ENCODE data around the gene TMEM151B.
"Not testable (repeated sequence)": the region's sequence is repeated elsewhere in the genome, so short reads cannot be mapped to it uniquely, and the experiment has no call there.

Gene TMEM151B

GRCh38 chr6:44316481-44316880 is 46.2 kb downstream of the TMEM151B start:
- Histone ChIP-seq H3K27ac (ENCODE audit: low read depth, low read length) (no peak overlapping the region), H3K27me3 (ENCODE audit: insufficient read depth, low read length) (no peaks in the 10 kb centered on the region)

GRCh38 chr6:44317136-44317631 is 46.9 kb downstream of the TMEM151B start:
- WGBS (ENCODE audit: extremely low coverage, insufficient coverage, insufficient read length) = no CpG with 5 or more reads among the region's 9 CpGs

More at GRCh38 chr6:44316481-44316880, 46.2 kb downstream of the TMEM151B start:
- Histone ChIP-seq H3K79me1 (ENCODE audit: low read length) (peaks cover 5% of the 10 kb centered on the region), H2AFZ (ENCODE audit: insufficient read depth, low read length, poor library complexity) (no peak overlapping the region), H4K91ac (ENCODE audit: low read depth, low read length) (no peak overlapping the region), H2BK120ac (ENCODE audit: insufficient read depth, low read length, poor library complexity) (no peak overlapping the region), H3K4ac (ENCODE audit: low read depth, low read length) (no peak overlapping the region), H3K4me3 (ENCODE audit: low read depth, low read length) (no peak overlapping the region), H4K12ac (ENCODE audit: low read depth, low read length) (no peak overlapping the region), H3K9ac (ENCODE audit: low read length) (no peak overlapping the region), H3K9me3 (ENCODE audit: insufficient read depth, low read depth, low read length) (no peaks in the 10 kb centered on the region), H3K4me2 (ENCODE audit: low read length) (no peak overlapping the region), H3K23ac (ENCODE audit: low read length) (no peak overlapping the region), H2BK5ac (ENCODE audit: low read depth, low read length, poor library complexity) (no peak overlapping the region), H3K4me1 (ENCODE audit: control insufficient read depth in 1 of 2, insufficient read depth in 2 of 2, low read length in 2 of 2) (peaks cover 3 to 7% of the 10 kb centered on the region in 2 experiments), H3K18ac (ENCODE audit: low read length) (no peak overlapping the region), H2BK12ac (ENCODE audit: low read length) (no peak overlapping the region), H3K36me3 (ENCODE audit: control insufficient read depth in 1 of 2, insufficient read depth in 2 of 2, low read length in 2 of 2) (peaks cover 0 to under 1% of the 10 kb centered on the region in 2 experiments), H4K8ac (ENCODE audit: low read depth, low read length) (no peak overlapping the region), H2AK5ac (ENCODE audit: low read length) (no peak overlapping the region), H3K14ac (ENCODE audit: low read length) (no peak overlapping the region), H3K79me2 (ENCODE audit: control insufficient read depth, insufficient read depth, low read length, poor library complexity) (peaks cover 4% of the 10 kb centered on the region)
- no CpG with 5 or more reads among the region's 12 CpGs for WGBS (ENCODE audit: extremely low coverage, insufficient coverage, insufficient read length)
- DNase-seq = no peak

GRCh38 chr6:44321210-44321609 is 51.0 kb downstream of the TMEM151B start:
- Histone ChIP-seq H2BK5ac (ENCODE audit: low read depth, low read length, poor library complexity) (no peak overlapping the region), H3K18ac (ENCODE audit: low read length) (no peak overlapping the region), H2AK5ac (ENCODE audit: low read length) (no peak overlapping the region), H4K91ac (ENCODE audit: low read depth, low read length) (no peak overlapping the region), H3K79me1 (ENCODE audit: low read length) (no peaks in the 10 kb centered on the region), H3K9me3 (ENCODE audit: insufficient read depth, low read depth, low read length) (no peaks in the 10 kb centered on the region), H3K4ac (ENCODE audit: low read depth, low read length) (no peak overlapping the region), H3K4me1 (ENCODE audit: control insufficient read depth in 1 of 2, insufficient read depth in 2 of 2, low read length in 2 of 2) (no peaks in the 10 kb centered on the region), H3K23ac (ENCODE audit: low read length) (no peak overlapping the region), H3K4me3 (ENCODE audit: low read depth, low read length) (no peak overlapping the region), H3K9ac (ENCODE audit: low read length) (no peak overlapping the region), H3K79me2 (ENCODE audit: control insufficient read depth, insufficient read depth, low read length, poor library complexity) (no peaks in the 10 kb centered on the region), H2BK120ac (ENCODE audit: insufficient read depth, low read length, poor library complexity) (no peak overlapping the region), H3K14ac (ENCODE audit: low read length) (no peak overlapping the region), H4K8ac (ENCODE audit: low read depth, low read length) (no peak overlapping the region), H2AFZ (ENCODE audit: insufficient read depth, low read length, poor library complexity) (no peak overlapping the region), H2BK12ac (ENCODE audit: low read length) (no peak overlapping the region), H3K27ac (ENCODE audit: low read depth, low read length) (no peak overlapping the region), H4K12ac (ENCODE audit: low read depth, low read length) (no peak overlapping the region), H3K27me3 (ENCODE audit: insufficient read depth, low read length) (no peaks in the 10 kb centered on the region), H3K4me2 (ENCODE audit: low read length) (no peak overlapping the region), H3K36me3 (ENCODE audit: control insufficient read depth in 1 of 2, insufficient read depth in 2 of 2, low read length in 2 of 2) (no peaks in the 10 kb centered on the region)
- no peak for DNase-seq
- WGBS (ENCODE audit: extremely low coverage, insufficient coverage, insufficient read length) = no CpG with 5 or more reads among the region's 3 CpGs

More at GRCh38 chr6:44317136-44317631, 46.9 kb downstream of the TMEM151B start:
- H3K9me3 ChIP-seq (ENCODE audit: insufficient read depth, low read depth, low read length); H3K79me1 ChIP-seq (ENCODE audit: low read length); H2BK120ac ChIP-seq (ENCODE audit: insufficient read depth, low read length, poor library complexity); H3K14ac ChIP-seq (ENCODE audit: low read length); H2BK5ac ChIP-seq (ENCODE audit: low read depth, low read length, poor library complexity); H2AK5ac ChIP-seq (ENCODE audit: low read length); H3K18ac ChIP-seq (ENCODE audit: low read length); DNase-seq; H3K4me3 ChIP-seq (ENCODE audit: low read depth, low read length); H3K4me1 ChIP-seq (ENCODE audit: control insufficient read depth in 1 of 2, insufficient read depth in 2 of 2, low read length in 2 of 2); H3K36me3 ChIP-seq (ENCODE audit: control insufficient read depth in 1 of 2, insufficient read depth in 2 of 2, low read length in 2 of 2); H2AFZ ChIP-seq (ENCODE audit: insufficient read depth, low read length, poor library complexity); H3K27ac ChIP-seq (ENCODE audit: low read depth, low read length); H3K4me2 ChIP-seq (ENCODE audit: low read length); H4K12ac ChIP-seq (ENCODE audit: low read depth, low read length); H3K9ac ChIP-seq (ENCODE audit: low read length); H4K91ac ChIP-seq (ENCODE audit: low read depth, low read length); H2BK12ac ChIP-seq (ENCODE audit: low read length); H3K27me3 ChIP-seq (ENCODE audit: insufficient read depth, low read length); H3K23ac ChIP-seq (ENCODE audit: low read length); H4K8ac ChIP-seq (ENCODE audit: low read depth, low read length); H3K79me2 ChIP-seq (ENCODE audit: control insufficient read depth, insufficient read depth, low read length, poor library complexity); H3K4ac ChIP-seq (ENCODE audit: low read depth, low read length): not testable (repeated sequence)

GRCh38 chr6:44327096-44327495 is 56.8 kb downstream of the TMEM151B start:
- Histone ChIP-seq H2BK120ac (ENCODE audit: insufficient read depth, low read length, poor library complexity) (no peak overlapping the region), H3K9ac (ENCODE audit: low read length) (no peak overlapping the region), H3K9me3 (ENCODE audit: insufficient read depth, low read depth, low read length) (no peaks in the 10 kb centered on the region), H4K91ac (ENCODE audit: low read depth, low read length) (no peak overlapping the region), H3K14ac (ENCODE audit: low read length) (no peak overlapping the region), H4K12ac (ENCODE audit: low read depth, low read length) (no peak overlapping the region), H3K27ac (ENCODE audit: low read depth, low read length) (no peak overlapping the region), H3K79me1 (ENCODE audit: low read length) (no peaks in the 10 kb centered on the region), H2BK5ac (ENCODE audit: low read depth, low read length, poor library complexity) (no peak overlapping the region), H4K8ac (ENCODE audit: low read depth, low read length) (no peak overlapping the region), H3K79me2 (ENCODE audit: control insufficient read depth, insufficient read depth, low read length, poor library complexity) (no peaks in the 10 kb centered on the region), H3K18ac (ENCODE audit: low read length) (no peak overlapping the region), H3K23ac (ENCODE audit: low read length) (no peak overlapping the region), H3K27me3 (ENCODE audit: insufficient read depth, low read length) (no peaks in the 10 kb centered on the region), H3K4me2 (ENCODE audit: low read length) (no peak overlapping the region), H3K36me3 (ENCODE audit: control insufficient read depth in 1 of 2, insufficient read depth in 2 of 2, low read length in 2 of 2) (no peaks in the 10 kb centered on the region), H2BK12ac (ENCODE audit: low read length) (no peak overlapping the region), H2AFZ (ENCODE audit: insufficient read depth, low read length, poor library complexity) (no peak overlapping the region), H3K4me1 (ENCODE audit: control insufficient read depth in 1 of 2, insufficient read depth in 2 of 2, low read length in 2 of 2) (no peaks in the 10 kb centered on the region), H3K4ac (ENCODE audit: low read depth, low read length) (no peak overlapping the region), H3K4me3 (ENCODE audit: low read depth, low read length) (no peak overlapping the region), H2AK5ac (ENCODE audit: low read length) (no peak overlapping the region)
- DNase-seq = no peak

Data from trophoblast cell (in vitro differentiated cells and primary cell).